HG03280 (cell line): ENCODE results near the gene PACS1.

Experiments used
- ATAC-seq: cut with Tn5 transposase; IDR thresholded peaks from one replicate; pipeline ENCODE4 v1.9.1; 2021; ENCODE audit warnings: mild to moderate bottlenecking, moderate library complexity; ENCODE audit not compliant: unreplicated experiment

Gene PACS1

GRCh38 chr11:66281776-66282467, 211.8 kb downstream of the PACS1 start:
- no peak for ATAC-seq

DNA sequence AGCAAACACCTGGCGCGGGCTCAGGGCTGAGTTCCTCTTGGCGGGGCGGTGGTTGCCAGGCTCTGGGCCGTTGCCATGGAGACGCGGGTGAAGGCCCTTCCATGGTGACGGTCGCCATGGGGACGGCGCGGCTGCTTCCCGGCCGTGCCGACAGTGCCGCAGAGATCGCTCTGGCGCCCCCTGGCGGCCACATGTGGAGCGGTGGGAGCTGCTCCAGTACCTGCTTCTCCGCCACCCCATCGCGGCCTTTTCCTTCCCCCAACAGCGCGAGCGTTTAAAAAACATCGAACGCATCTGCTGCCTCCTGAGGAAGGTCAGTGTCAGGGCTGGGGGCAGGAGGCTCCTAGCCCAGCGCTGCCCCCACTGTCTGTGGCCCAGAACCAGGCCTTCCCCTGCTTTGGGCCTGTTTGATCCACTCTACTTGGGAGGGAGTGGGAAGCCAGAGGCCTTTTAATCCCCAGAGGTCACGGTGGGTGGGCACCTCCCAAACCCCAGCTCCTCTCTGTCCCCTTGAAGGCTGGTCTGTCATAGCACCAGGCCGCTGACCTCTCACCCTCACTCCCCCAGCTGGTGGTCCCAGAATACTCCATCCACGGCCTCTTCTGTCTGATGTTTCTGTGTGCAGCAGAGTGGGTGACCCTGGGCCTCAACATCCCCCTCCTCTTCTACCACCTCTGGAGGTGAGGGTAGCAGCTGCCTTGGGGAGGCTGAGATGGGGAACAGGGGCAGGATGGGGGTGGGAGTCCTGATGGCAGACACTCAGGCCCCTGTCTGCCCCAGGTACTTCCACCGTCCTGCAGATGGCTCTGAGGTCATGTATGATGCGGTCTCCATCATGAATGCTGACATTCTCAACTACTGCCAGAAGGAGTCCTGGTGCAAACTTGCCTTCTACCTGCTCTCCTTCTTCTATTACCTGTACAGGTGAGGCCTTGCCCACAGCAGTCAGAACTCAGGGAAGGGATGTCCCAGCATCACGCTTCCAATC, 212.7 kb downstream of the PACS1 start:
- peak; percentile 82 for ATAC-seq

- no peak for ATAC-seq
Observed at GRCh38 chr11:66283461-66284105, 213.5 kb downstream of the PACS1 start.

GRCh38 chr11:66284526-66285078, 214.5 kb downstream of the PACS1 start:
- no peak for ATAC-seq

GRCh38 chr11:66285250-66285947, 215.3 kb downstream of the PACS1 start:
- ATAC-seq: no peak

DNA sequence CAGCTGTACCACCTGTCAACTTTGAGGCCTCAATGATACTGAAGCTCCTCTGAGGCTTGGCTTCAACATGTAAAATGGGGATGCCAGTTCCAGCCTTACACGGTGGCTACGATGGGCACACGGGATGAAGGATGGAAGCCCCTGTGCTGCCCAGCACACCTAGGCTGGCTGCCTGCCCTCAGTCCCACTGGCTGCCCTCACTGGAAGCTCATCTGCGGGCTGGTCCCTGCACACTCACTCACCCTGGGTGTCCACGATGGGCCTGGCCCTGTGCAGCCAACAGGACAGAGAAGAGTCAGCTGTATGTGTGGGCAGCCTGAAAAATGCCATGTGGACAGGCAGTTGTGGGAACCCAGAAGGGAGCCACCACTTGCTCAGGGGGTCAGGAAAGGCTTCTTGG, 216.6 kb downstream of the PACS1 start:
- ATAC-seq: no peak

DNA sequence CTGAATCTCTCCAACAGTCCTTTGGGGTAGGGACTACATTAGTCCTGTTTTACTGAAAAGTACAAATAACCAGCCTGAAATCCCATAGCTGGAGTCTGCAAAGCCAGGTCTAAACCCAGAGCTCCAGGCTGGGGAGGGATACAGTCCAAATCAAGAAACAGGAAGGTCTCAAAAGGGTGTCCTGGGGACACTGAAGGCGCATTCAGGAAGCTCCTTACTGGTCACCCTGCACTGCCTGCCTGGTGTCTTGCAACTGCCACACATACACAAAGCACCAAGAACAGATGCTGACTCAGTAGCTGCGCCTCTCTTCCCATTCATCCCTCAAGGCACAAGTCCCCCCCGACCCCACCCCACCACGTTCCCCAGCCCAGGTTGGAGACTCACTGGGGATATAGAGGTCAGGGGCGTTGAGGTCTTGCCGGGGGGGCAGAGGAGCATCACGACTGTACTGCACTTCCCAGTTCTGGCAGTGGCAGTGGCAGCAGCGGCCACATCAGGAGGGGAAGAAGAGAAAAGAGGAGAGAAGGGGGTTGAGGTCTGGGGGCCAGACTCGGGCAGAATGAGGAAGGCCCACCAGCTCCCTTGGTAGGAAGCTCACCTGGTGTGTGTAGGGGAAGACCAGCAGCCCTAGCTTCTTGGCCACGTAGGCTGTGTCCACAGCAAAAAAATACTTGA, 217.3 kb downstream of the PACS1 start:
- ATAC-seq: no peak

DNA sequence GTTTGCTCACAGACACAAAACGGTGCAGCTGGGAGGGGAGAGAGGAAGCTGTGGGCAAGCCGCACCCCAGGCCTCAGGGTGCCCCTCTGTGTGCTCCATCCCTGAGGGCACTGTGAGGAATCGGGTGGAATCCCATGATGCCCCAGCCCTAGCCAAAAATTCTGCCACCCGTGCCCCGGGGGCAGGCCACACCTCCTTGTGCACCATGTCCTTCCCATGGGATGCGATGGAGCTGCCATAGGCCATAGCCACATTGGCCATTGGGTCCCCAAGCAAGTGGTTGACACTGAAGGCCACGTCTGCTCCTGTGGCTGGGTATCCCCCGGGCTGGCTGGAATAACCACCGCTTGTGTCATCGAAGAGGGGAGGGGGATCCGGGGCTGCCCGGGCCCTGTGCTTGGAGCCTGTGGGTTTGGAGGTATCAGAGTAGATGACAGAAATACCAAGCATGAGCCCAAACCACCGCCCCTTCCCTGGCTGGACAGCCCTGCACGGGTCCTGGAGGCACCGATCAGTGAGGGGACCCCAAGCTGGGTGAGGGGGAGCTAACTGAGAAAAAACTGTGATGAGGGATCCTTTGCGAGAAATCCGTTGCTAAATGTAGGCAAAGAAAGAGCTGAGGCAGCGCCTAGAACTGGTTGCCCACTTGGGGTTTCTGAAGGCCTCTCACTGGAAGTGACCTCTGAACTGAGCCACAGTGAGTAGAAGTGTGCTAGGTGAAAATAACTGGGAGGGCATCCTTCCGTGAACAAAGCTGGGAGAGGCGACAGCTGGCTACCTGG, 218.0 kb downstream of the PACS1 start:
- no peak for ATAC-seq

DNA sequence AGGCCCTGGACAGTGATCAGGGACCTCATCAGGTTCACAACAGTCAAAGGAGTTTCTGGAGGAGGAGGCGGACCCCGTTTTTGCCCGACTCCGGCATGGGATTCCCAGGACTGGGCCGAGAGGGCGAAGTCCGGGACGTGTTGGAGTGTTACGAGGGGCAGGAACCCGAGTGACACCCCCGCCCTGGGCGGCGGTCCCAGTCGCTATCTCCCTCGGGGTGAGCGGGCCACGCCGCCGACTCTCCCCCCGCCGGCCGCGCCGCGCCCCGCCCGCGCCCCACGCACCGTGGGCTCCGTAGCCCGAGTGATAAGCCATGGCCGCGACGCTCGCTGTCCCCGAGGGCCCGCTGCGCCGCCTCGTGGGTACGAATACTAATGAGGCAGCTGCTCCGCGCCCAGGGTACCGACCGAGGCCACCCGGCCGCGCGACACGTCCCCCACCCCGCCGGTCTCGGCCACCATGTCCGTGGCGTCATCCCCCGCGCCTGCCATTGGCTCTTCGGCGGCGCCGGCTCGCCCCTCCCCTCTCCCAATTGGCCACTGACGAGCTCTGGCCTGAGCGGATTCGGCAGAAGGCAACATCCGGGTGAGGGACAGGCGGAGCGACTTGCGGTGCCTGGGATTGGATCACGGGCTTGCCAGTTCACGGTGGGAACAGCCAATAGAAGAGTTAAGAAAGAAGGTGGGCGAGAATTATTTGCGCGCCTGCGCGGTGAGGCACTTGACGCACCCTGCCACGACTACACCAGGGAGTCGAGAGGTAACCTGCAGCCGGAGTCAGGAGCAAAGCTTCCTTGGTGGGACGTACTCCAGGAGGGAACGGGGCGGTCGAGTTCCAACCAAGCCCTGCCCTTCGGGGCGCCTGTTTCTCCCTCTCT, 218.8 kb downstream of the PACS1 start, which contains the start of gene YIF1A:
YIF1A (minus strand) TSS at position 473 of the 877 bp plus-strand sequence; CDS start at position 315, 158 bp downstream.
- peak; percentile 92 for ATAC-seq

DNA sequence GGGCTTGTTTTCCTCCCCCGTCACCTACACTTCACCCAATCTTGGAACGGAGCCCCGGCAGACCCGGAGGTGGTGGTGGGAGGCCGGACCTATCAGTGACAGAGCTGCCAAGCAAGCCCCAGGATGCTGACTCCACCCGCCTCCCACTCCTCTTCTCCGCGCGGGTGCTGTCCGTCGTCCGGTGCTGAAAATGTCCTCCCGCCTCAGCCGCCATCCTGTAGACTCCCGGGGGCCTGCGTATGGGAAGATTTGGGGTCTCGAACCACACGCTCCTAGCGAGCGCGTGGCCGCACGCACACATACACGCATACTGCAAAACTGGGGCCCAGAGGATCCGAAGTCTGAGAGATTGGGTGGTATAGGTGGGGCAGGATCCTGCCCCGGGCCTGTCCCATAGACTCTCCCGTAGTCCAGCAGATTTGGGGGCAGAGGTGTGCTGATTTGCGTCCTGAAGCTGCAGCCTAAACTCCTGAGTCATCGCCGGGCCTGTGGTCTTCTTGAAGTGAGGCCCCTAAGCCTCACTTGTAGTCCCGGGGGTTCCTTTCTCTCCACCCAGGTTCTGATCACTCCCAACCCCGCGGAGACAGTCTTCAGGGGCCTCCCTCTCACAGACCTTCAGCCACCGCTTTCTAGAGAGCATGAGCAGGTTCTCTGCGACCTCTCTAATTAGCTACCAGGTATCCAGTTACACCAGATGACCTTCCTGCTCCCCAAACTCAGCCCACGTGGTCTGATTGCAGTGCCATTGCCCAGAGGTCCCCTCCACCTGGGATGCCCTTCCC, 219.7 kb downstream of the PACS1 start:
- peak; percentile 37 for ATAC-seq

DNA sequence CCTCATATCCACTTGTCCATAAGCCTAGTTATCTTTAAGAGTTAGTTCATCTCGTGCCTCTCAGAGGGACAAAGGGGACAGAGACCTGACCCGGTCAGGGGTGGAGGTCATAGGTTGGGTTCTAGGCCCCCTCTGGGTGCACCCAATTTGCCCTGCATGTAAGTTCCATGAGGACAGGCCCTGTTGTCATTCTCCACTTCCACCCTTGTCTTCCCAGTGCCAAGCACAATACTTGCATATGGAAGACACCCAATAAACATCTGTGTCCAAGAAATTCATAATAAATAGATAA, 220.2 kb downstream of the PACS1 start:
- ATAC-seq: no peak

DNA sequence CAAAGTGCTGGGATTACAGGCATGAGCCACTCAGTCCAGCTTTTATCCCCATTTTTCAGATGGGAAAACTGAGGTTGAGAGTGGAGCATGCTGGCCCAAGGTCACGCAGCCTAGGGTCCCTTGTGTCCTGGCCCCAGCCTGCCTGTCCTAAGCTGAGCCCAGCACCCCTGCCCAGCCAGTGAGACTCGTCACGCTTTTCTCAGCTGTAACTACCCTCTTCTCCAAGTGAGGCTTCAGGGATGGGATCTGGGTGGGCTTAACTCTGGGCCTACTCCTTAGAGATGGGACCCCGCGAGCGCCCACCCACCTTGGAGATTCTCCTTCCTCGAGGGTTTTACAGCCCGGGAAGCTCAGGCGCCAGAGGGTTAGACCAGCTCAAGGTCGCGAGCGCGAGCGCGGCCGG, 221.2 kb downstream of the PACS1 start:
- ATAC-seq: no peak

- no peak for ATAC-seq
Observed at GRCh38 chr11:66291706-66292542, 221.9 kb downstream of the PACS1 start, which contains the start of gene TMEM151A. Gene TMEM151A (plus strand): TSS chr11:66291894. CDS start chr11:66292014, 120 bp downstream.

DNA sequence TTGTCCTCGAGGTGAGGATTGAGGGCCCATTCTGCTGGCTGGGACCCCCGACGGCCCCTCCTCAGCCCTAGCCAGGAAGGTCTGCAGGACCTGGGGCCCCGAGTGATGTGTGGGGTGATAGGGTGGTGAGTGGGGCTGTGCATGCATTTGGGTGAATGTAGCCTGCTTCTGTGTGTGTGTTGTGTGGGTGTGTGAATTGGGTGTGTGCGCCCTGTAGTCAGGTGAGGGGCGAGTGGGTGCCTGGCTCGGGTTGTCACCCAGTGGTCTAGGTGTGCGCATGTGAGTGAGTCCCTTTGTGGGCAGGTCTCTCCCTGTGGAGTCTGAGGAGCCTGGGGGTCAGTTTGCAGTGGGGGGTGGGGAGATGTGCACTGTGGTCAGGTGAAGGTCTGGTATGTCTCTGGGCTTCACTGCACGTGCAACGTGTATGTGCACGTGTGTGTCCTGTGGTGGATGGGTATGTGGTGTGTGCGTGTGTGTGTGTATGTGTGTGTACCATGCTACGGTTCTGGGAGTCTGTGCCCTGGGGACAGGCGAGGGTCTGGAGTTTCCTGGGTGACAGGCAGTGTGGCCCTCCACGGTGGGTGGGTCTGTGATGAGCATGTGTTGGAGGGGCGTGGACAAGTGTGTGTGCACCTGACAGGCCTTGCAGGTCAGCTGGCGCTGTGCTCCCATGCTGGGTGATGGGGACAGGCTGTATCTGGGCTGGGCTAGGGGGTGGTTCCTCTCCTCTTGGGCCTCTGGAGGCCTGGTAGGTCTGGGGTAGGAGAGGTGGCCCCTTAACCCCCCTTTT, 222.7 kb downstream of the PACS1 start:
- ATAC-seq: no peak

GRCh38 chr11:66293352-66293751, 223.3 kb downstream of the PACS1 start:
- no peak for ATAC-seq
